SK-N-SH (cell line): ENCODE data around the gene AHNAK2.
"Not testable (repeated sequence)": the region's sequence is repeated elsewhere in the genome, so short reads cannot be mapped to it uniquely, and the experiment has no call there.

ENCODE experiments used
- JUND ChIP-seq: IDR thresholded peaks from 2 replicates; pipeline ENCODE4 v1.4.0; 2012
- POLR2AphosphoS5 ChIP-seq: IDR thresholded peaks from 2 replicates; pipeline ENCODE4 v1.6.1; 2012; ENCODE audit warnings: low read depth, low read length
- TF ChIP-seq, protein P1 (sequence below): fragments of 200-600 bp; sonication (generic); IDR thresholded peaks from 2 replicates; pipeline ENCODE4 v1.6.1; 2017; ENCODE audit warnings: antibody characterized with exemption, mild to moderate bottlenecking, moderate library complexity

DNA sequence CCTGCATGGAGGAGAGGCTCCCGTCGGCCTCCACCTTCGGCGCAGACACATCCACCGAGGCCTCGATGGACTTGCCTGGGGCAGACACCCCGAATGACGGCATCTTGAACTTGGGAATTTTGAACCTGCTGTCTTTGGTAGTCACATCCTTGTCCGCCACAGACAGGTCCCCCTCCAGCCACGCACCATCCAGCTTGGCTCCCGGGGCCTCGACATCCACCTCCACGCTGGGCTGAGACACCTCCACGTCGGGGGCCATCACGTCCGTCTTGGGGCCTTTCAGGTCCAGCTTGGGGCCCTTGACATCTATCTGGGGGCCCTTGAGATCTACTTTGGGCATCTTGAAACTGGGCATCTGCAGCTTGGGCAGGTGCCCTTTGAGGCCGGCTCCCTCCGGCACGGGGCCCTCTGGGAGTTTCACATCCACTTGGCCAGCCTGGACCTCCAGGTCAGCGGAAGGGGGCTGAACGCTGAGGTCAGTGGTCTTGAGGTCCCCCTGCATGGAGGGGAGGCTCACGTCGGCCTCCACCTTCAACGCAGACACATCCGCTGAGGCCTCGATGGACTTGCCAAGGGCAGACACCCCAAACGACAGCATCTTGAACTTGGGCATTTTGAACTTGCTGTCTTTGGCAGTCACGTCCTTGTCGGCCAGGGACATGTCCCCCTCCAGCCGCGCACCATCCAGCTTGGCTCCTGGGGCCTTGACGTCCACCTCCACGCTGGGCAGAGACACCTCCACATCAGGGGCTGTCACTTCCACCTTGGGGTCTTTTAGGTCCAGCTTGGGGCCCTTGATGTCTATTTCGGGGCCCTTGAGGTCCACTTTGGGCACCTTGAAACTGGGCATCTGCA lies 30.1 kb downstream of the AHNAK2 start:
- TF ChIP-seq POLR2AphosphoS5, JUND: not testable (repeated sequence)
- TF ChIP-seq, protein P1, sequence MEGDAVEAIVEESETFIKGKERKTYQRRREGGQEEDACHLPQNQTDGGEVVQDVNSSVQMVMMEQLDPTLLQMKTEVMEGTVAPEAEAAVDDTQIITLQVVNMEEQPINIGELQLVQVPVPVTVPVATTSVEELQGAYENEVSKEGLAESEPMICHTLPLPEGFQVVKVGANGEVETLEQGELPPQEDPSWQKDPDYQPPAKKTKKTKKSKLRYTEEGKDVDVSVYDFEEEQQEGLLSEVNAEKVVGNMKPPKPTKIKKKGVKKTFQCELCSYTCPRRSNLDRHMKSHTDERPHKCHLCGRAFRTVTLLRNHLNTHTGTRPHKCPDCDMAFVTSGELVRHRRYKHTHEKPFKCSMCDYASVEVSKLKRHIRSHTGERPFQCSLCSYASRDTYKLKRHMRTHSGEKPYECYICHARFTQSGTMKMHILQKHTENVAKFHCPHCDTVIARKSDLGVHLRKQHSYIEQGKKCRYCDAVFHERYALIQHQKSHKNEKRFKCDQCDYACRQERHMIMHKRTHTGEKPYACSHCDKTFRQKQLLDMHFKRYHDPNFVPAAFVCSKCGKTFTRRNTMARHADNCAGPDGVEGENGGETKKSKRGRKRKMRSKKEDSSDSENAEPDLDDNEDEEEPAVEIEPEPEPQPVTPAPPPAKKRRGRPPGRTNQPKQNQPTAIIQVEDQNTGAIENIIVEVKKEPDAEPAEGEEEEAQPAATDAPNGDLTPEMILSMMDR: not testable (repeated sequence)
